ENCODE measurements around the gene TPCN1. TPM values are rescaled to one million over a fixed set of nuclear protein-coding genes. Genes with fewer than 3 reads are reported as not detected.

The TPCN1 gene
- total RNA-seq, 1 donor from 2014 or later: 8.4 TPM

DNA sequence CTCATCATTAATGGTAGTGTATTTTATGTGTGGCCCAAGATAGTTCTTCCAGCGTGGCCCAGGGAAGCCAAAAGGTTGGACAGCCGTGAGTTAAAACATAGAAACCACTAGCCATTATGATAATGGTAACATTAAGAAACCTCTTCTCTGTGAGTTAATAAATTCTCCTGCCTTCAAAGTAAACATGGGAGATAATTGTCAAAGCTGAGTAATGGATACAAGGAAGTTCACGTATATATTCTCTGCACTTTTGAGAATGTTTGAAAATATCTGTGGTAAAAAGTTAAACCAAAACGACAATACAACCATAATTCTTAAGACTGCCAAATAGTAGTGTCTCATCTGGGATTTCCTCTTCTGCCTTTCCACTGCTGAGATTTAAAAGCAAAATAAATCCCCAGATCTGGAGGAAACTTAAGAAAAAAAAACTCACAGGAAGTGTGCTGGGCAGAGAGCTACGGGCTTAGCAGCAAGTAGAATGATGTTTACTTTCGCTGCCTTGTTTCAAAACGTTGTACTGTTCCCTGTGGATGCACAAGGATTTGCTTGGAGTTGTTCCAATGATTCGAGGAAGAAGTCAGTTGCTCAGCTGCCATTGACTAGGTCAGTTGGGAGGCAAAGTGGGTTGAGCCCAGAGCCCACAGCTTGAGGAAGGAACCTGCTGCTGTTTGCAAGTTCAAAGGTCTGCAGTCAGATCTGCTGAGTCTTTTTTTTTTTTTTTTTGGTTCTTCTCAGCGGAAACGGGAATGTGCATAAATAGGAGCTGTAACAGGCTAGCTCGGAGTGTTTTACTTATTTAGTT lies 1.7 kb downstream of the TPCN1 start:
- no peaks in the 10 kb centered on the region for H3K9me3 Mint-ChIP-seq (ENCODE audit: unreplicated experiment)
- H3K36me3 Mint-ChIP-seq (ENCODE audit: low read depth, unreplicated experiment): no peaks in the 10 kb centered on the region
- peaks cover 1% of the 10 kb centered on the region for H3K27me3 Mint-ChIP-seq (ENCODE audit: unreplicated experiment)
- DNase-seq (ENCODE audit: low spot score): no peak
- H3K4me1 Mint-ChIP-seq (ENCODE audit: unreplicated experiment): peaks cover 18% of the 10 kb centered on the region
- H3K4me3 Mint-ChIP-seq (ENCODE audit: unreplicated experiment): no peak overlapping the region
- peak overlapping the region; percentile 76 for H3K27ac Mint-ChIP-seq (ENCODE audit: unreplicated experiment)
- TF ChIP-seq, protein P1, sequence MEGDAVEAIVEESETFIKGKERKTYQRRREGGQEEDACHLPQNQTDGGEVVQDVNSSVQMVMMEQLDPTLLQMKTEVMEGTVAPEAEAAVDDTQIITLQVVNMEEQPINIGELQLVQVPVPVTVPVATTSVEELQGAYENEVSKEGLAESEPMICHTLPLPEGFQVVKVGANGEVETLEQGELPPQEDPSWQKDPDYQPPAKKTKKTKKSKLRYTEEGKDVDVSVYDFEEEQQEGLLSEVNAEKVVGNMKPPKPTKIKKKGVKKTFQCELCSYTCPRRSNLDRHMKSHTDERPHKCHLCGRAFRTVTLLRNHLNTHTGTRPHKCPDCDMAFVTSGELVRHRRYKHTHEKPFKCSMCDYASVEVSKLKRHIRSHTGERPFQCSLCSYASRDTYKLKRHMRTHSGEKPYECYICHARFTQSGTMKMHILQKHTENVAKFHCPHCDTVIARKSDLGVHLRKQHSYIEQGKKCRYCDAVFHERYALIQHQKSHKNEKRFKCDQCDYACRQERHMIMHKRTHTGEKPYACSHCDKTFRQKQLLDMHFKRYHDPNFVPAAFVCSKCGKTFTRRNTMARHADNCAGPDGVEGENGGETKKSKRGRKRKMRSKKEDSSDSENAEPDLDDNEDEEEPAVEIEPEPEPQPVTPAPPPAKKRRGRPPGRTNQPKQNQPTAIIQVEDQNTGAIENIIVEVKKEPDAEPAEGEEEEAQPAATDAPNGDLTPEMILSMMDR (IDR thresholded peaks at IDR 0.05; ENCODE audit: unreplicated experiment): no peak

DNA sequence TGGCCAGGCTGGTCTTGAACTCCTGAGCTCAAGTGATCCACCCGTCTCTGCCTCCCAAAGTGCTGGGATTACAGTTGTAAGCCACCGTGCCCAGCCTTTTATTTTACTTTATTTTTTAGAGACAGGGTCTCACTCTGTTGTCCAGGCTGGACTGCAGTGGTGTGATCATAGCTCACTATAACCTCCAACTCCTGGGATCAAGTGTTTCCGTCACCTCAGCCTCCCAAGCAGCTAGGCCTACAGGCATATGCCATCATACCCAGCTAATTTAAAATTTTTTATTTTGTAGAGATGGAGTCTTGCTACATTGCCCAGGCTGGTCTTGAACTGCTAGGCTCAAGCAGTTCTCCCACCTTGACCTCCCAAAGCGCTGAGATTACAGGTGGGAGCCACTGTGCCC lies 3.7 kb downstream of the TPCN1 start:
- Mint-ChIP-seq H3K36me3 (ENCODE audit: low read depth, unreplicated experiment) (peaks cover 2% of the 10 kb centered on the region), H3K27ac (ENCODE audit: unreplicated experiment) (no peak overlapping the region)

DNA sequence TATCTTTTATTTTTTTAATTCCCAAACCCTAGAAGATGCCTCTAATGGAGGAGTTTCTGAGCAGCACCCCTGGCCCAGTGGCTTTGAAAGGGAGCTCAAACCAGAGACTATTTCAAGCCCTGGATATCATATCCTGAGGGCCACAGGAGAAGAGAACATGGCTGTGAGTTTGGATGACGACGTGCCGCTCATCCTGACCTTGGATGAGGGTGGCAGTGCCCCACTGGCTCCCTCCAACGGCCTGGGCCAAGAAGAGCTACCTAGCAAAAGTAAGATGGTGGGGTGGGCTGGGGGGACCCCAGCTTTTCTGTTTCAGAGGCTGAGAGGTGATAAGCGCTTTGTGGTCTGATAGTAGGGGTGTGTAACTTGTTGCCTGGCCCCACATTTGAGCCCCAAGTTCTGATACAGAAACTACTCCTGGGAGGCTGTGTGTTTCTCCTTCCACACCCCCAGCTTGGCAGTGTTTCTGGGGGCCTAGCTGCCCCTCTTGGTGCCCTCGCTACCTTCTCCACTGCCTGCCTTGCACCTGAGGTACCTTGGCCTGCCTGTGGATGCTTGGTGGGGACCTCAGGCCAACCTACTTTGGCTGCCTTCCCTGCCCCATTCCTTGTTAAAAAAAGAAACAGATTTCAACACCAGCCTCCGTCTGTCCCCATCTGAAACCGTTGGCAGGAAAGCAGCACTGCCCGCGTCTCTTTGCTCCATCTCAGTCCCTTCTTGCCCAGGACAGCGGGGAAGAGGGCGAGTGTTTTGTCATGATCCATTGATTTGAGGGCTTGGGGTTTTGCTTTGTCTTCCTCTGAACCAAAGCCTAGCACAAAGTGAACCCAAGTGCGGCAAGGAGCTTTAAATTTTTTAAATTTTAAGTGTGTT lies 5.7 kb downstream of the TPCN1 start:
- TF ChIP-seq, protein P1 (IDR thresholded peaks at IDR 0.05; ENCODE audit: unreplicated experiment): no peak
- Mint-ChIP-seq H3K4me1 (ENCODE audit: unreplicated experiment) (peaks cover 17% of the 10 kb centered on the region), H3K36me3 (ENCODE audit: low read depth, unreplicated experiment) (peaks cover 7% of the 10 kb centered on the region), H3K27me3 (ENCODE audit: unreplicated experiment) (peaks cover 4% of the 10 kb centered on the region), H3K27ac (ENCODE audit: unreplicated experiment) (no peak overlapping the region), H3K9me3 (ENCODE audit: unreplicated experiment) (no peaks in the 10 kb centered on the region), H3K4me3 (ENCODE audit: unreplicated experiment) (no peak overlapping the region)
- no peak for DNase-seq (ENCODE audit: low spot score)

More for the DNA sequence above, 3.7 kb downstream of the TPCN1 start:
- TF ChIP-seq, protein P1 (IDR thresholded peaks at IDR 0.05; ENCODE audit: unreplicated experiment): no peak
- no peak for DNase-seq (ENCODE audit: low spot score)
- Mint-ChIP-seq H3K9me3 (ENCODE audit: unreplicated experiment) (no peaks in the 10 kb centered on the region), H3K4me1 (ENCODE audit: unreplicated experiment) (peaks cover 20% of the 10 kb centered on the region), H3K27me3 (ENCODE audit: unreplicated experiment) (peaks cover 1% of the 10 kb centered on the region), H3K4me3 (ENCODE audit: unreplicated experiment) (no peak overlapping the region)

DNA sequence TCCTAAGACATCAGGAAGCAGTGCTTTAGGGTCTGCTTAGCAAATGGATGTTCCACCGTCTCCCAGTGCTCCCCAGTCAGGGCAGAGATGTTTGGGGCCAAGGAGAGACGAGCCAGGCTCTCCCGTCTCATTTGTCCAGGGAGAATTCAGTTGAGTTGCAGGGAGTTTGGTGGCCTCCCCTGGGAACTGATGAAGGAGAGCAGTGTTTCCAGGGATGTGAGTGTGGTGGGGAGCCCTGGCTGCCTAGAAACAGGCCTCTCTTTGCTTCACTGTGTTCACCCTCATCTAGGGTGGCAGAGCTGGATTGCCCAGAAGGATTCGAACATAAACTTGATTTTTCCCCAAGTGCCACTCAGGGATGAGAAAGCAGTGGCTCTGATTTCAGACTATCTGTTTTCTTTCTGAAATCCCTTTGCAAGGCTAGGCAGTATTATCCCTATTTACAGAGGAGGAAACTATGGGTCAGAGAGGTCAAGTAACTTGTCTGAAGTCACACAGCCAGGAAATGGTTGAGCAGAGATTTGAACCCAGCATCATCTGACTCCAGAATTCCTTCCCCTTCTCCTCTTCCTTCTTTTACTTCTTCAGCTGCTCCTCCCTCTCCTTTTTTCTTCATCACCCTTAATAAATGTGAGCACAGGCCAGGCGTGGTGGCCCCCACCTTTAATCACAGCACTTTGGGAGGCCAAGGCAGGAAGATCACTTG lies 6.6 kb downstream of the TPCN1 start:
- TF ChIP-seq, protein P1 (IDR thresholded peaks at IDR 0.05; ENCODE audit: unreplicated experiment): no peak
- Mint-ChIP-seq H3K9me3 (ENCODE audit: unreplicated experiment) (no peaks in the 10 kb centered on the region), H3K4me1 (ENCODE audit: unreplicated experiment) (peaks cover 9% of the 10 kb centered on the region), H3K27ac (ENCODE audit: unreplicated experiment) (no peak overlapping the region), H3K36me3 (ENCODE audit: low read depth, unreplicated experiment) (peaks cover 7% of the 10 kb centered on the region), H3K27me3 (ENCODE audit: unreplicated experiment) (peaks cover 4% of the 10 kb centered on the region), H3K4me3 (ENCODE audit: unreplicated experiment) (no peak overlapping the region)
- no peak for DNase-seq (ENCODE audit: low spot score)

Measured in endothelial cell (in vitro differentiated cells).